Subcutaneous adipose tissue (tissue), 4 donors: Measurements from ENCODE around the gene SURF2. TPM values are rescaled to one million over a fixed set of nuclear protein-coding genes. Genes with fewer than 3 reads are reported as not detected.

Experiments
- total RNA-seq, 4 donors: library from RNA; depleted of rRNA; stranded (reverse); fragments of >200 nt; gene quantifications; one replicate each; pipeline ENCODE4 v1.1.0, GENCODE V29; 2016
- TF ChIP-seq, protein P1 (sequence below): fragments of 450-650 bp; IDR thresholded peaks from one replicate; pipeline ENCODE4 v1.5.1; 2016; ENCODE audit warnings: low read depth, mild to moderate bottlenecking, control low read depth, antibody characterized with exemption, moderate library complexity

SURF2 gene
- total RNA-seq, 4 donors from 2014 or later = 6.6 to 20.1 (median 11.3) TPM

DNA sequence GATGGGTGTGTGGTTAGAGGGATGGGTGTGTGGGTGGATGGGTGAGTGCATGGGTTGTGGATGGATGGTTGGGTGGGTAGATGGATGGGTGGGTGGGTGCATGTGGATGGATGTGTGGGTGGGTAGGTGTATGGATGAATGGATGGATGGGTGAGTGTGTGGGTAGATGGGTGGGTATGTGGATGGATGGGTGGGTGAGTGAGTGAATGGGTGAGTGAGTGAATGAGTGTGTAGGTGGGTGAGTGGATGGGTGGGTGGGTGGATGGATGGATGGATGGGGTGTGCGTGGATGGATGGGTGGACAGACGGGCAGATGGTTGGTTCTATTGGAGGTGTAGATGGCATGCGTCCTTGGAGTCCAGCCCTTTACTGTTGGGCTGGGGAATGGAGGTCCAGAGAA, 37.0 kb downstream of the SURF2 start:
- TF ChIP-seq, protein P1, sequence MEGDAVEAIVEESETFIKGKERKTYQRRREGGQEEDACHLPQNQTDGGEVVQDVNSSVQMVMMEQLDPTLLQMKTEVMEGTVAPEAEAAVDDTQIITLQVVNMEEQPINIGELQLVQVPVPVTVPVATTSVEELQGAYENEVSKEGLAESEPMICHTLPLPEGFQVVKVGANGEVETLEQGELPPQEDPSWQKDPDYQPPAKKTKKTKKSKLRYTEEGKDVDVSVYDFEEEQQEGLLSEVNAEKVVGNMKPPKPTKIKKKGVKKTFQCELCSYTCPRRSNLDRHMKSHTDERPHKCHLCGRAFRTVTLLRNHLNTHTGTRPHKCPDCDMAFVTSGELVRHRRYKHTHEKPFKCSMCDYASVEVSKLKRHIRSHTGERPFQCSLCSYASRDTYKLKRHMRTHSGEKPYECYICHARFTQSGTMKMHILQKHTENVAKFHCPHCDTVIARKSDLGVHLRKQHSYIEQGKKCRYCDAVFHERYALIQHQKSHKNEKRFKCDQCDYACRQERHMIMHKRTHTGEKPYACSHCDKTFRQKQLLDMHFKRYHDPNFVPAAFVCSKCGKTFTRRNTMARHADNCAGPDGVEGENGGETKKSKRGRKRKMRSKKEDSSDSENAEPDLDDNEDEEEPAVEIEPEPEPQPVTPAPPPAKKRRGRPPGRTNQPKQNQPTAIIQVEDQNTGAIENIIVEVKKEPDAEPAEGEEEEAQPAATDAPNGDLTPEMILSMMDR = no peak

DNA sequence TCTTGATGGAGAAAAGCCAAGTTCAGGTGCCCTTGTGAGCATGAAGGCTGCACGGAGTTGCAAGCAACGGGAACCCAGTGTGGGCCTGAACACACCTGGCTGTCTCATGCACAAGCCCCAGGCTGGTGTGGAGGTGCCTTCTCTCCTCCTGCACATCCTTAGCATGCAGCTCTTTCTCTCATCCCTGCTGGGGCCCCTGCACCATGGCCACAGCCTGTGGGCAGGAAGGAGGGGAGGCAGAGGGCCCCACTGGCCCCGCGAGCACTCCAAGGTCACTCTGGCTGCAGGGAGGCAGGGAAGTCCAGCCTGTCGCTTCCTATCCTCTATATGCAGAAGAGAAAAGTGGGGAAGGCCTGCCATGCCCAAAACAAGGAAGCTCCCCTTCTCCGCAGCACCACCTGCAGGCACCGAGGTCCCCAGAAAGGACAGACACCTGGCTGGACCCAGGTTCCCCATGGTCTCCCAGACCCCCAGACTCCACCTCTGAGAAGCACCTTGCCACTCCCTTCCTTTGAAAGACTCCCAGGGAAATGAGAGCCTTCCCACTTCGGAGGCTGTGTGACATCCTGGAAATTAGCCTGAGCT, 38.4 kb downstream of the SURF2 start:
- TF ChIP-seq, protein P1 = no peak

DNA sequence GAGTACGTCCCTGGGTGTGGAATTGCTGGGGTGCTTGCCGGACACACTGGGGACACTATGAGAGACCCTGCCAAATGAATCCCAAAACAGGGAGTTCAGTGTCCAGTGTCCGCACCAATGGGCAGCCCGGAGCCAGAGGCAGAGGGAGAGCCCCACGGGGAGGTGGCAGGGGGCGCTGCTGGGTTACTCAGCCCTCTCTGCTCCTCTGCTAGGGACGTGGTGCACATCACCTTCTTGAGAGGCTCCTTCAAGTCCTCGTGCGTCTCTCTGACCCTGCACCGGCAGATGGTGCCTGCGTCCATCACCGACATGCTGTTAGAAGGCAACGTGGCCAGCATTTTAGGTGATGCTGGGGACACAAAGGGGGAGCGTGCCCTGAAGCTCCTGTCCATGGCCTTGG, 40.6 kb downstream of the SURF2 start:
- TF ChIP-seq, protein P1 = no peak

DNA sequence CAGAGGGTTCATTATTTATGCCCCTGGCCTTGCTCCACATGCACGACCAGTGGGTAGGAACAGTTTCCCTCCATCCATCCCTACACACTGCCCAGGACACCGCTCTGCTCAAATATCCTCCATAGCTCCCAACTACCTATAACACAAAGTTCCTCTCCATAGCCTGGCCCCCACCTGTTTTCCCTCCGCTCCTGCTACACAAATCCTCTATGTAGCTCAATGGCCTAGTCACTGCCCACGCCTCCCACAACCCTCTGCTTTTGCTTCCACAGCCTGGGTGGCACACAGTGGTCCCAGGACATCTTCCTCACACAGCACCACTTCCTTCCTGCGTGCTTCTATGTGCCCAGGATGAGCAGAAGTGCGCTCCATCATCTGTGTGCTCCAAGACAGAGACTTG, 41.0 kb downstream of the SURF2 start:
- TF ChIP-seq, protein P1 = no peak

DNA sequence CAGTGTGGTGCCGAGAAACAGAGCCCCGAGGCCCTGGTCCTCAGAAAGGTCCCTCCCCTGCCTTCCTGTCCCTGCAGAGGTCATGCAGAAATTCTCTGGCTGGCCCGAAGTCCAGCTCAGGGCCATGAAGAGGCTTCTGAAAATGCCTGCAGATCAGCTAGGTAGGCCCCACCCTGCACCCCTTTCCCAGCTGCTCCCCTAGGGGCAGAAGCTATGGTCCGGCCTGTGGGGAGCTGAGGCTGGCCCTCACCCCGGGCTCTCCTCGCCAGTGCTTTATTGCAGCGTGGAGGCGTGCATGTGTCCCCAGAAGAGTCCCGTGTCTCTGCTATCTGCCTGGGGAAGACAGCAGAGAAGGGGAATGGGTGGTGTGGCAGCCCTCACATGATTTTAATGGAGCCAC, 41.5 kb downstream of the SURF2 start:
- TF ChIP-seq, protein P1 = no peak

DNA sequence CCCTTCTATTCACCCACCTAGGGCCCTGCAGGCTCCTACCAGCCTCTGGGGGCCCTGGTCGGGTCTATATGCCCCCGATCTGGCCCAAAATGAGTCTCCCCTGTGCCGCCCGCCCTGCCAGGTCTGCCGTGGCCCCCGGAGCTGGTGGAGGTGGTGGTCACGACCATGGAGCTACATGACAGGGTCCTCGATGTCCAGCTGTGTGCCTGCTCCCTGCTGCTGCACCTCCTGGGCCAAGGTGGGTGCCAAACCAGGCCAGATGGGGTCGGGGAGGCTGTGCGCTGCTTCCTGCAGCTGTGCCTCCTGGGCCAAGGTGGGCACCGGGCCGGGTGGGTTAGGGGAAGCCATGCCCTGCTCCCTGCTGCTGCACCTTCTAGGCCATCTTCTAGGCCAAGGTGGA, 43.9 kb downstream of the SURF2 start:
- TF ChIP-seq, protein P1 = no peak

DNA sequence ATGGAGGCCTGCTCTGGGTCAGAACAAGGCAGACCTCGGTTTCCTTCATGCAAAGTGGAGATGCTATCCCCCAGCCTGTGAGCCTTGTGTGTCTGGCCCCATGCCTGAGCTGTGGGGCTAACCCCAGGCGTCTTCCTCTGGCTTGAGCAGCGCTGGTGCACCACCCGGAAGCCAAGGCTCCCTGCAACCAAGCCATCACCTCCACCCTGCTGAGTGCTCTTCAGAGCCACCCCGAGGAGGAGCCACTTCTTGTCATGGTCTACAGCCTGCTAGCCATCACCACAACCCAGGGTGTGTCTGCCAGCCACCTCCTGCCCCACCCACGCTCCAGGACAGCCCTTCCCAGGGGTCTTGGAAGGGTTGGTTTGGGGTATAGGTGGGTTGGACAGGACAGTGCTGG, 45.2 kb downstream of the SURF2 start:
- TF ChIP-seq, protein P1 = no peak
